K562 (cell line): ENCODE data around the gene NFIC. TPM values are rescaled to one million over a fixed set of nuclear protein-coding genes. Genes with fewer than 3 reads are reported as not detected.

Source experiments
- CBX3 ChIP-seq, 2 experiments: IDR thresholded peaks; 1 replicate in 1 of 2; 2 replicates in 1 of 2; pipeline ENCODE4 v1.6.1; 2012; ENCODE audit warnings: inconsistent platforms in 2 of 2, low read length in 2 of 2, borderline replicate concordance in 1 of 2, control low read depth in 1 of 2
- CREBBP ChIP-seq: IDR thresholded peaks from one replicate; pipeline ENCODE4 v1.6.1; 2012; ENCODE audit warnings: low read depth, mild to moderate bottlenecking, control low read depth, inconsistent platforms, low read length
- HINFP ChIP-seq: fragments of 450-650 bp; conservative IDR thresholded peaks from 2 replicates; pipeline ENCODE4 v1.6.1; 2016; ENCODE audit warnings: missing genetic modification characterization, low read depth, mild to moderate bottlenecking, control low read depth, missing compliant biosample characterization
- KAT2B ChIP-seq: IDR thresholded peaks from one replicate; pipeline ENCODE4 v1.6.1; 2012; ENCODE audit warnings: low read depth, mild to moderate bottlenecking, control low read depth, inconsistent platforms, low read length, moderate library complexity
- NCOA4 ChIP-seq: fragments of 450-650 bp; IDR thresholded peaks from 2 replicates; pipeline ENCODE4 v1.6.1; 2018; ENCODE audit warnings: mild to moderate bottlenecking; ENCODE audit not compliant: partially characterized antibody
- NR3C1 ChIP-seq: sonication (generic); formaldehyde crosslinking; IDR thresholded peaks from 2 replicates; pipeline ENCODE4 v1.8.1; 2022; ENCODE audit warnings: missing genetic modification reagents
- ZBTB7A ChIP-seq: IDR thresholded peaks from 2 replicates; pipeline ENCODE4 v1.6.1; 2011; ENCODE audit warnings: low read depth, mild to moderate bottlenecking, low read length, moderate library complexity, borderline replicate concordance; ENCODE audit not compliant: control insufficient read depth
- ZNF124 ChIP-seq: sonication (generic); formaldehyde crosslinking; IDR thresholded peaks from 2 replicates; pipeline ENCODE4 v1.8.1; 2022; ENCODE audit warnings: missing genetic modification reagents
- ZNF24 ChIP-seq: fragments of 450-650 bp; IDR thresholded peaks from 2 replicates; pipeline ENCODE4 v1.6.1; 2016
- ZNF347 ChIP-seq: fragments of 450-650 bp; formaldehyde crosslinking; IDR thresholded peaks from 2 replicates; pipeline ENCODE4 v1.4.0; 2020; ENCODE audit warnings: low read depth, mild to moderate bottlenecking, moderate library complexity
- ZNF384 ChIP-seq: IDR thresholded peaks from 2 replicates; pipeline ENCODE4 v1.6.1; 2012; ENCODE audit warnings: low read depth, low read length, improper control_type of control experiment
- polyA plus RNA-seq, 8 experiments: library from polyadenylated mRNA; depleted of rRNA in 4 of 8; stranded (reverse) in 5 of 8; unstranded in 3 of 8; fragments of >200 nt; fragmentation: Nextera tagmentation in 2 of 8; fragmentation: Illumina TruSeq in 1 of 8; extraction: Ambion mirVana in 2 of 8; extraction: Trizol in 1 of 8; gene quantifications; 2 replicates each; pipeline versions ENCODE4 v1.2.1 to v1.2.3, GENCODE V29; 2011 to 2014; ENCODE audit warnings: inconsistent platforms in 1 of 8, missing spikeins in 1 of 8
- total RNA-seq, 7 experiments: library from RNA; depleted of rRNA in 6 of 7; stranded (reverse); fragments of >200 nt in 6 of 7; fragmentation: Illumina TruSeq in 2 of 7; extraction: Trizol in 2 of 7; gene quantifications; 2 replicates each; pipeline versions ENCODE4 v1.2.1 to v1.2.3, GENCODE V29; 2011 to 2021; ENCODE audit warnings: low replicate concordance in 1 of 7

The NFIC gene
- total and polyA plus RNA-seq, 9 of the 15 experiments (the other 6 are each of a cell fraction or from before 2014, with no cell fraction given), result 0.71 to 62.1 (median 6.9) TPM

GRCh38 chr19:3357271-3357991 lies 9.0 kb upstream of the NFIC start (continued):
- TF ChIP-seq NCOA4 (peak; percentile 82), ZBTB7A (peak; percentile 57), NR3C1 (CRISPR knock-in tag) (no peak), ZNF124 (CRISPR knock-in tag) (no peak), ZNF384 (no peak), CBX3 (IDR thresholded peaks at IDR 0.05; ENCODE audit: borderline replicate concordance in 1 of 2, low read length in 2 of 2) (no peak; a peak in 2 of 3 replicates), CREBBP (no peak), HINFP (no peak), ZNF347 (CRISPR knock-in tag) (no peak), ZNF24 (peak; percentile 82), KAT2B (no peak)
- TF ChIP-seq, all 486 proteins: peak for 27
